Skeletal muscle tissue (tissue), 4 donors: ENCODE data around the gene COL12A1. TPM values are rescaled to one million over a fixed set of nuclear protein-coding genes. Genes with fewer than 3 reads are reported as not detected.

ENCODE experiments used
- H3K27ac ChIP-seq: one replicate; pipeline ENCODE4 v1.7.0; 2013; ENCODE audit warnings: mild to moderate bottlenecking, low read depth, low read length, inconsistent platforms
- H3K27me3 ChIP-seq, 3 donors: one replicate each; pipeline ENCODE4 v1.7.0; 2013; ENCODE audit warnings: low read length in 3 of 3; ENCODE audit not compliant: control insufficient read depth in 3 of 3, insufficient read depth in 3 of 3
- H3K36me3 ChIP-seq, 3 donors: one replicate each; pipeline ENCODE4 v1.7.0; 2013; ENCODE audit warnings: low read length in 3 of 3; ENCODE audit not compliant: control insufficient read depth in 3 of 3, insufficient read depth in 3 of 3
- H3K4me1 ChIP-seq, 3 donors: one replicate each; pipeline ENCODE4 v1.7.0; 2013; ENCODE audit warnings: low read length in 3 of 3, mild to moderate bottlenecking in 3 of 3; ENCODE audit not compliant: control insufficient read depth in 3 of 3, insufficient read depth in 3 of 3
- H3K4me3 ChIP-seq, 3 donors: one replicate each; pipeline ENCODE4 v1.7.0; 2013; ENCODE audit warnings: low read length in 3 of 3
- H3K9ac ChIP-seq, 3 donors: one replicate each; pipeline ENCODE4 v1.7.0; 2013; ENCODE audit warnings: low read length in 3 of 3, mild to moderate bottlenecking in 3 of 3, moderate library complexity in 2 of 3, low read depth in 1 of 3
- H3K9me3 ChIP-seq, 3 donors: one replicate each; pipeline ENCODE4 v1.7.0; 2013; ENCODE audit warnings: low read length in 3 of 3; ENCODE audit not compliant: control insufficient read depth in 3 of 3
- total RNA-seq: library from RNA; depleted of rRNA; stranded (reverse); fragments of >200 nt; gene quantifications from one replicate; pipeline ENCODE4 v1.2.3, GENCODE V29; 2014
- donor health status: Osteomylitis.

The COL12A1 gene
- total RNA-seq, 1 donor from 2014 or later: 474 TPM

DNA sequence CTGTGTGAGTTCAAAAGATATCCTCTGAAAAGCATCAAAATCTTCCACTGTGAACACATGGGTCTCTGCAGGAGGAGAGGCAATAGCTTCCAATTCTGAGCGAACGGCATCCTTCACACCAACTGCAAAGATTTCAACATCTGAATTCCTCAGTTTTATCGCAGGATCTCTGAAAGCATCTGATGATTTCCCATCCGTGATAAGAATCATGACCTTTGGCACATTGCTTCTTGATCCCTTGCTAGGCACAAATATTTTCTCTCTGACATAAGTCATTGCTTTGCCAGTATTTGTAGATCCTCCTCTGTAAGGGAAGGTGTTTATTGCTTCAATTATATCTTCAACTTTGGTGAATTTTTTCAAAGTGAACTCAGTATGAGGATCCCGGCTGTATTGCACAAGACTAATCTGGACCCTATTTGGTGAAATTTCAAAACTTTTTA lies 22.7 kb downstream of the COL12A1 start:
- H3K4me3 ChIP-seq: no peak overlapping the region
- H3K36me3 ChIP-seq: peaks cover 0 to 3% (median 0%) of the 10 kb centered on the region in 3 donors
- H3K4me1 ChIP-seq: no peaks in the 10 kb centered on the region
- H3K27me3 ChIP-seq: no peaks in the 10 kb centered on the region
- H3K27ac ChIP-seq: no peak overlapping the region
- H3K9ac ChIP-seq: no peak overlapping the region
- no peaks in the 10 kb centered on the region for H3K9me3 ChIP-seq

DNA sequence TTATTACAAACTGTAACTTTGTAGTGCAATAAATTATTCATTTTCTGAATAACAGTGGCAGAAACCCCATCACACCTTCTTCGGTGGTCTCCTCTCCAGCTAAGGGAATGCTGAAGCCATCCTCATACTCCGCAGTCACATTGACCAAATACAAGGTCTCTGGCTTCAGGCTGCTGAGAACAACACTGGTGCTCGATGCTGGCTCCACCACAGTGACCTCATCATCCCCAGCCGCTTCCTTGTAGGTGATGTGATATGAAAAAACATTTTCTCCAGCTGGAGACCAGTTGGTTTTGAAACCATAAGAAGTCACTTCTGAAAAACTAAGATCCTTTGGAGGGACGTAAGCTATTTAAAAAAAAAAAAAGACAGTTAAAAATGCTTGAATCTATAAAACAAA lies 25.0 kb downstream of the COL12A1 start:
- Histone ChIP-seq H3K9ac (no peak overlapping the region), H3K4me3 (no peak overlapping the region), H3K36me3 (no peaks in the 10 kb centered on the region), H3K27me3 (no peaks in the 10 kb centered on the region), H3K27ac (no peak overlapping the region), H3K4me1 (no peaks in the 10 kb centered on the region), H3K9me3 (no peaks in the 10 kb centered on the region)

DNA sequence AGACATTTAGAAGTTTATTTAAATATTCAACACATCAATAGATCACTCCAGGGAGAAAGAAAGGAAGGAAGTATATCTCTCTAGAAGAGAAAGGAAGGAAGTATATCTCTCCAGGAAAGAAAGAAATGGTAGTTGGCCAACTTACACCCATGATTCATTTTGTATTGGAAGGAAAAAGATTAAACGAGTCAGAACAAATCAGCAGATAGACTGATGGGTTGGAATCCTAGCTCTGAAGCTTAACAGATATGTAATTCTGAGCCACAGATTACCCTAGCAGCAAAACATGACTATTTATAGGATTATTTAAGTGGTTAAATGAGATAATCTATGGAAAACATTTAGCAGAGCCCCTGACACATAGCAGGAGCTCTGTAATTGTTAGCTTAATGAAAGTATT lies 27.1 kb downstream of the COL12A1 start:
- Histone ChIP-seq H3K4me1 (no peaks in the 10 kb centered on the region), H3K9me3 (no peaks in the 10 kb centered on the region), H3K27me3 (no peaks in the 10 kb centered on the region), H3K36me3 (no peaks in the 10 kb centered on the region), H3K4me3 (no peak overlapping the region), H3K27ac (no peak overlapping the region), H3K9ac (no peak overlapping the region)

DNA sequence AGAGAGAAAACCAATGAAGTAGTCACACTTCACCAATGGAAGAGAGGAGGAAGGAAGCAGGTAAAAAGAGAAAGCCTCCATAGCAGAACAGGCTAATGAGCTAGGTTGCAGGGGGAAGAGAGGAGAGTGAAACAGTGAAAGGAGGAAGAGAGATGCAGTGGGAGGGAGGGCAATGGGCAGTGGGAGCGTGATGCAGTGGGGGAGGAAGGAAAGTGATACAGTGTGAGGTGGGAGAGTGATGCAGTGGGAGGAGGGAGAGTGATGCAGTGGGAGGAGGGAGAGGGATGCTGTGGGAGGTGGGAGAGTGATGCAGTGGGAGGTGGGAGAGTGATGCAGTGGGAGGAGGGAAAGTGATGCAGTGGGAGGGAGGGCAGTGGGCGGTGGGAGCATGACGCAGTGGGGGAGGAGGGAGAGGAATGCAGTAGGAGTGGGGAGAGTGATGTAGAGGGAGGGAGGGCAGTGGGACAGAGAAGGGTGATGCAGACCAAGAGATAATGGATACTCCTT lies 29.7 kb downstream of the COL12A1 start:
- H3K4me3 ChIP-seq: no peak overlapping the region
- H3K9me3 ChIP-seq: no peaks in the 10 kb centered on the region
- H3K36me3 ChIP-seq: no peaks in the 10 kb centered on the region
- no peak overlapping the region for H3K9ac ChIP-seq
- no peak overlapping the region for H3K27ac ChIP-seq
- no peaks in the 10 kb centered on the region for H3K4me1 ChIP-seq
- no peaks in the 10 kb centered on the region for H3K27me3 ChIP-seq

DNA sequence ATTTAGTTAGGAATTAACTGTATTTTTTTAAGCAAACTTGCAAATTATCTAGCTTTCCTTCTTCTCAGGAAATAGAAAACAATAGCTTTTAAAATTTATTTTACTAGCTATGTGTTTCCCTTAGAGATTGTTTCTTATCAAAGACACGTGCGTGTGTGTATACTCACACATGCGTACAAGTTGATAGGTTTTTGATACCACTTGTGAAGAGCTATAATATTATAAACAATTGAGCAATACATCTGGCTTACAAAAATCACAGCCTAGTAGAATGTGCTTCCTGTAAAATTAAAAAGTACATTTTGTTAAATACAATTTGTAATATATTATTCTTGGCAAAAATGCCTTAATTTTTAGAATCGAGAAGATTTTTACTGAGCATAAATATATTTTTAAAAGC lies 33.9 kb downstream of the COL12A1 start:
- H3K9ac ChIP-seq: no peak overlapping the region
- H3K9me3 ChIP-seq: no peaks in the 10 kb centered on the region
- H3K27ac ChIP-seq: no peak overlapping the region
- H3K27me3 ChIP-seq: no peaks in the 10 kb centered on the region
- no peak overlapping the region for H3K4me3 ChIP-seq
- H3K36me3 ChIP-seq: no peaks in the 10 kb centered on the region
- no peaks in the 10 kb centered on the region for H3K4me1 ChIP-seq

DNA sequence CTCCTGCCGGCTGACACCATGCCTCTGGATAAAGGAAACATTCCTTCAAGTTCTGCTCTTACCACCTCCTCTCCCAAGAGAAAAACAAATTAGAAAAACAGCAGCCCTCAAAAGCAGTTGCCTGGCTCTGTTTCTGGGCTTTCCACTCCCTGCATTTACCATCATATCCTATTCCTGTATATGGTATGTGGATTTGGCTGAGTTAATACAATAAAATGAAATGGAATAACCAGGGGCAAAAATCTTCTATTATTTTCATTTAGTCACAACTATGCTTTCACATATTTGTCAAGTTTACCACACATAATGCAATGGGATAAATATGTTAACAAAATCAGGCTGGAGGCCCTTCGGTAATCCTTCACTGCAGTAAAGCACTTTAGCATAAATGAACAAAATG lies 34.3 kb downstream of the COL12A1 start:
- Histone ChIP-seq H3K9me3 (no peaks in the 10 kb centered on the region), H3K9ac (no peak overlapping the region), H3K36me3 (no peaks in the 10 kb centered on the region), H3K4me3 (no peak overlapping the region), H3K27ac (no peak overlapping the region), H3K4me1 (no peaks in the 10 kb centered on the region), H3K27me3 (no peaks in the 10 kb centered on the region)

GRCh38 chr6:75170691-75171560 lies 34.9 kb downstream of the COL12A1 start:
- H3K36me3 ChIP-seq: no peaks in the 10 kb centered on the region
- H3K27me3 ChIP-seq: no peaks in the 10 kb centered on the region
- H3K4me1 ChIP-seq: no peaks in the 10 kb centered on the region
- no peaks in the 10 kb centered on the region for H3K9me3 ChIP-seq
- no peak overlapping the region for H3K9ac ChIP-seq
- no peak overlapping the region for H3K27ac ChIP-seq
- no peak overlapping the region for H3K4me3 ChIP-seq

GRCh38 chr6:75169689-75170586 lies 35.9 kb downstream of the COL12A1 start:
- H3K27me3 ChIP-seq: no peaks in the 10 kb centered on the region
- no peaks in the 10 kb centered on the region for H3K36me3 ChIP-seq
- H3K4me1 ChIP-seq: no peaks in the 10 kb centered on the region
- no peak overlapping the region for H3K27ac ChIP-seq
- H3K9me3 ChIP-seq: no peaks in the 10 kb centered on the region
- H3K4me3 ChIP-seq: no peak overlapping the region
- no peak overlapping the region for H3K9ac ChIP-seq

DNA sequence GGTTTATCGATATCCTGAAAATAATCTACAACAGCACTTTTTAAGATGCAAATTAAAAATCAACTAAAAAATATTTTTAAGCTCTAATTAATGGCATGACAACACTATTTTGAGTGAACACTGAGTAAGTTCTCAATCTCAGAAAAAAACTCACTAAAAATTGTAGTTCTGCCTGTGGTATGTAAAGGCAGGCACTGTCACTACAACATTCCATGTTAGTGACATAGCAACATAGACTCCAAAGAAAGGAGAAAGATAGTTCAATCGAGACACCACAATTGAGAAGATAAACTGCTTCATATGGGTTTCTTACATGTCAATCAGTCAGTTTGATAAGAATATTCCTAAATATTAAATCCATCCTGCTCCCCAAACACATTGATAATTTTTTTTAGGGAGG lies 38.0 kb downstream of the COL12A1 start:
- Histone ChIP-seq H3K4me1 (no peaks in the 10 kb centered on the region), H3K9me3 (no peaks in the 10 kb centered on the region), H3K36me3 (no peaks in the 10 kb centered on the region), H3K27ac (no peak overlapping the region), H3K4me3 (no peak overlapping the region), H3K9ac (no peak overlapping the region), H3K27me3 (no peaks in the 10 kb centered on the region)

DNA sequence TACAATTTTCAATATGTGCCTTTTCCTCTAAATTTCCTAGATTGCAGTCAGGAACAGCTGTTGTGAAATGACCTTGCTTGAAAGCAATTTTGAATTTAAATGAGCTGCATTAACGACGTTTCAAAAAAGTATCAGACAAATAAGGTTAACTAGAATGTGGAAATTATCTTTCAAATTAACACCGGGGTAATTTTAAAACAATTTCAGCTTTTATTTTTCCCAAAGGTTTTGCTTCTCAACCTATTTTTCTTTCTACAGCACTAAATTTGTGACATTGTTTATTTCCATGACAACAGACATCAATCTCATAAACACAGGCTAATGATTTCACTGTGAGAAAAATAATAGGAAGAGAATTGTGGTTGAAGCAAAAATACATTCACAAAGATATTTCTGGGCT lies 38.5 kb downstream of the COL12A1 start:
- no peaks in the 10 kb centered on the region for H3K9me3 ChIP-seq
- no peak overlapping the region for H3K27ac ChIP-seq
- H3K9ac ChIP-seq: no peak overlapping the region
- no peak overlapping the region for H3K4me3 ChIP-seq
- no peaks in the 10 kb centered on the region for H3K4me1 ChIP-seq
- H3K36me3 ChIP-seq: no peaks in the 10 kb centered on the region
- no peaks in the 10 kb centered on the region for H3K27me3 ChIP-seq
